Stimulated activated CD8-positive, alpha-beta memory T cell treated with anti-CD3 and anti-CD28 coated beads, Interleukin-12 subunit alpha, Interleukin-12 subunit beta, amount 100 ng/mL, for 1 hour (primary cell): ENCODE results near the gene MMRN2.

Source experiments
- DNase-seq: peaks from one replicate; pipeline ENCODE4 v3.0.0-alpha.2; 2020; ENCODE audit warnings: low read depth

Gene MMRN2

GRCh38 chr10:86888585-86889381 is 68.6 kb downstream of the MMRN2 start:
- no peak for DNase-seq
